Neural cell (in vitro differentiated cells): ENCODE data around the gene DNAAF5. TPM values are rescaled to one million over a fixed set of nuclear protein-coding genes. Genes with fewer than 3 reads are reported as not detected.

ENCODE experiments used
- H2AFZ ChIP-seq: fragments of 200-600, 300-800 bp; sonication (generic), shearing (Covaris generic); 2 replicates; pipeline ENCODE4 v1.6.0; 2014; ENCODE audit warnings: low read depth, mild to moderate bottlenecking, antibody characterized with exemption, low read length, moderate library complexity
- H3F3A ChIP-seq: fragments of 200-600 bp; shearing (Covaris generic); 2 replicates; pipeline ENCODE4 v1.6.1; 2016; ENCODE audit warnings: mild to moderate bottlenecking, moderate library complexity, mixed read lengths, antibody characterized with exemption, low read length; ENCODE audit not compliant: insufficient read depth, poor library complexity, severe bottlenecking
- H3K27ac ChIP-seq: fragments of 200-600, 300-800 bp; sonication (generic), shearing (Covaris generic); 2 replicates; pipeline ENCODE4 v1.5.1; 2014; ENCODE audit warnings: mild to moderate bottlenecking, low read length, moderate library complexity
- H3K27me3 ChIP-seq: fragments of 300-800, 200-600 bp; sonication (generic), shearing (Covaris generic); 2 replicates; pipeline ENCODE4 v1.6.0; 2014; ENCODE audit warnings: mild to moderate bottlenecking, low read depth, low read length, moderate library complexity; ENCODE audit not compliant: insufficient read depth
- H3K36me3 ChIP-seq: fragments of 300-800, 200-600 bp; sonication (generic), shearing (Covaris generic); 2 replicates; pipeline ENCODE4 v1.5.1; 2014; ENCODE audit warnings: mild to moderate bottlenecking, antibody characterized with exemption, low read length, moderate library complexity; ENCODE audit not compliant: insufficient read depth
- H3K4me2 ChIP-seq: fragments of 300-800, 200-600 bp; sonication (generic), shearing (Covaris generic); 2 replicates; pipeline ENCODE4 v1.6.0; 2014; ENCODE audit warnings: mild to moderate bottlenecking, low read length
- H3K4me3 ChIP-seq: fragments of 300-800, 200-600 bp; sonication (generic), shearing (Covaris generic); 2 replicates; pipeline ENCODE4 v1.5.1; 2014; ENCODE audit warnings: mild to moderate bottlenecking, low read length, moderate library complexity
- H3K79me2 ChIP-seq: fragments of 200-600 bp; shearing (Covaris generic); replicated peaks from 2 replicates; pipeline ENCODE4 v1.6.0; 2014; ENCODE audit warnings: mild to moderate bottlenecking, low read length, moderate library complexity; ENCODE audit not compliant: insufficient read depth
- H3K9ac ChIP-seq: fragments of 300-800, 200-600 bp; sonication (generic), shearing (Covaris generic); 2 replicates; pipeline ENCODE4 v1.6.1; 2016; ENCODE audit warnings: mild to moderate bottlenecking, low read length, mixed read lengths
- H3K9me2 ChIP-seq: fragments of 200-600 bp; shearing (Covaris generic); 2 replicates; pipeline ENCODE4 v1.6.1; 2016; ENCODE audit warnings: mild to moderate bottlenecking, low read length, mixed read lengths; ENCODE audit not compliant: insufficient read depth
- H3K9me3 ChIP-seq: fragments of 200-600, 300-800 bp; sonication (generic), shearing (Covaris generic); 2 replicates; pipeline ENCODE4 v1.6.1; 2016; ENCODE audit warnings: mild to moderate bottlenecking, mixed run types, low read length, moderate library complexity, mixed read lengths
- H4K20me1 ChIP-seq: fragments of 200-600 bp; shearing (Covaris generic); 2 replicates; pipeline ENCODE4 v1.6.1; 2016; ENCODE audit warnings: mild to moderate bottlenecking, mixed run types; ENCODE audit not compliant: insufficient read depth
- CTCF ChIP-seq: fragments of 450-650 bp; IDR thresholded peaks from 2 replicates; pipeline ENCODE4 v1.5.1; 2014; ENCODE audit warnings: antibody characterized with exemption, mild to moderate bottlenecking, moderate library complexity; ENCODE audit not compliant: poor library complexity, severe bottlenecking
- EP300 ChIP-seq: fragments of 450-650 bp; conservative IDR thresholded peaks from 2 replicates; pipeline ENCODE4 v1.6.1; 2014; ENCODE audit warnings: antibody characterized with exemption, mild to moderate bottlenecking, moderate library complexity; ENCODE audit not compliant: poor library complexity, severe bottlenecking
- EZH2 ChIP-seq: fragments of 200-600, 300-800 bp; shearing (Covaris generic), sonication (generic); IDR thresholded peaks from 2 replicates; pipeline ENCODE4 v1.6.1; 2014; ENCODE audit warnings: antibody characterized with exemption, low read length, borderline replicate concordance, mild to moderate bottlenecking; ENCODE audit not compliant: insufficient read depth, poor library complexity, severe bottlenecking
- MXI1 ChIP-seq: fragments of 450-650 bp; conservative IDR thresholded peaks from 2 replicates; pipeline ENCODE4 v1.6.1; 2014; ENCODE audit warnings: antibody characterized with exemption, mild to moderate bottlenecking; ENCODE audit not compliant: poor library complexity, severe bottlenecking
- POLR2AphosphoS5 ChIP-seq: IDR thresholded peaks from 2 replicates; pipeline ENCODE4 v1.6.1; 2012
- RAD21 ChIP-seq: fragments of 450-650 bp; conservative IDR thresholded peaks from 2 replicates; pipeline ENCODE4 v1.6.1; 2014; ENCODE audit warnings: antibody characterized with exemption, mild to moderate bottlenecking, moderate library complexity
- SMC3 ChIP-seq: fragments of 450-650 bp; conservative IDR thresholded peaks from 2 replicates; pipeline ENCODE4 v1.6.1; 2014; ENCODE audit warnings: antibody characterized with exemption, mild to moderate bottlenecking, moderate library complexity; ENCODE audit not compliant: poor library complexity
- TAF1 ChIP-seq: IDR thresholded peaks from 2 replicates; pipeline ENCODE4 v1.6.1; 2012; ENCODE audit warnings: low read depth
- polyA plus RNA-seq: library from polyadenylated mRNA; depleted of rRNA; stranded (reverse); fragments of >200 nt; gene quantifications from 2 replicates; pipeline ENCODE4 v1.2.3, GENCODE V29; 2014
- TF ChIP-seq, protein P1 (sequence below): IDR thresholded peaks from 2 replicates; pipeline ENCODE4 v1.6.1; 2012; ENCODE audit warnings: borderline replicate concordance

The DNAAF5 gene
- polyA plus RNA-seq, 1 donor from 2014 or later = 5.3 TPM

DNA sequence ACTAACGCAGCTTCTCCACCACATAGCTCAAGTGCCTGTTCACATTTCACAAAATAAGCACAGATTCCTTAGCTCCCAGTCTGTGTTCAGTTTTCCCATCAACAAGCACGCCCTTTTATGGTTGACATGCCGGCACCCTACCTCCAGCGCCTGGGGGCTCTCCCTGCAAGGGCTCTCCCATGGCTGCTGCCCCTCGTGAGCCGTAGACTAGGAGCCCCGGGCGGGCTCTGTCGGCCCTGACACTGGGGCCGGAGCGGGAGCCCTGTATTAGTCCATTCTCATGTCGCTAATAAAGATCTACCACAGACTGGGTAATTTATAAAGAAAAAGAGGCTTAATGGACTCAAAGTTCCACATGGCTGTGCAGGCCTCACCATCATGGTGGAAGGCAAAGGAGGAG, 34.6 kb downstream of the DNAAF5 start:
- Histone ChIP-seq H3K4me2 (no peak overlapping the region), H4K20me1 (no peaks in the 10 kb centered on the region), H3K27me3 (no peaks in the 10 kb centered on the region), H3K36me3 (no peaks in the 10 kb centered on the region), H3K9ac (no peak overlapping the region), H3K27ac (no peak overlapping the region), H3K9me2 (no peaks in the 10 kb centered on the region), H3K79me2 (no peaks in the 10 kb centered on the region), H3F3A (no peaks in the 10 kb centered on the region), H3K4me3 (no peak overlapping the region), H3K9me3 (no peaks in the 10 kb centered on the region), H2AFZ (no peak overlapping the region)
- TF ChIP-seq TAF1 (no peak), SMC3 (no peak), EZH2 (no peak), MXI1 (no peak), CTCF (no peak), EP300 (no peak), RAD21 (no peak), POLR2AphosphoS5 (no peak)
- TF ChIP-seq, protein P1, sequence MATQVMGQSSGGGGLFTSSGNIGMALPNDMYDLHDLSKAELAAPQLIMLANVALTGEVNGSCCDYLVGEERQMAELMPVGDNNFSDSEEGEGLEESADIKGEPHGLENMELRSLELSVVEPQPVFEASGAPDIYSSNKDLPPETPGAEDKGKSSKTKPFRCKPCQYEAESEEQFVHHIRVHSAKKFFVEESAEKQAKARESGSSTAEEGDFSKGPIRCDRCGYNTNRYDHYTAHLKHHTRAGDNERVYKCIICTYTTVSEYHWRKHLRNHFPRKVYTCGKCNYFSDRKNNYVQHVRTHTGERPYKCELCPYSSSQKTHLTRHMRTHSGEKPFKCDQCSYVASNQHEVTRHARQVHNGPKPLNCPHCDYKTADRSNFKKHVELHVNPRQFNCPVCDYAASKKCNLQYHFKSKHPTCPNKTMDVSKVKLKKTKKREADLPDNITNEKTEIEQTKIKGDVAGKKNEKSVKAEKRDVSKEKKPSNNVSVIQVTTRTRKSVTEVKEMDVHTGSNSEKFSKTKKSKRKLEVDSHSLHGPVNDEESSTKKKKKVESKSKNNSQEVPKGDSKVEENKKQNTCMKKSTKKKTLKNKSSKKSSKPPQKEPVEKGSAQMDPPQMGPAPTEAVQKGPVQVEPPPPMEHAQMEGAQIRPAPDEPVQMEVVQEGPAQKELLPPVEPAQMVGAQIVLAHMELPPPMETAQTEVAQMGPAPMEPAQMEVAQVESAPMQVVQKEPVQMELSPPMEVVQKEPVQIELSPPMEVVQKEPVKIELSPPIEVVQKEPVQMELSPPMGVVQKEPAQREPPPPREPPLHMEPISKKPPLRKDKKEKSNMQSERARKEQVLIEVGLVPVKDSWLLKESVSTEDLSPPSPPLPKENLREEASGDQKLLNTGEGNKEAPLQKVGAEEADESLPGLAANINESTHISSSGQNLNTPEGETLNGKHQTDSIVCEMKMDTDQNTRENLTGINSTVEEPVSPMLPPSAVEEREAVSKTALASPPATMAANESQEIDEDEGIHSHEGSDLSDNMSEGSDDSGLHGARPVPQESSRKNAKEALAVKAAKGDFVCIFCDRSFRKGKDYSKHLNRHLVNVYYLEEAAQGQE = no peak

DNA sequence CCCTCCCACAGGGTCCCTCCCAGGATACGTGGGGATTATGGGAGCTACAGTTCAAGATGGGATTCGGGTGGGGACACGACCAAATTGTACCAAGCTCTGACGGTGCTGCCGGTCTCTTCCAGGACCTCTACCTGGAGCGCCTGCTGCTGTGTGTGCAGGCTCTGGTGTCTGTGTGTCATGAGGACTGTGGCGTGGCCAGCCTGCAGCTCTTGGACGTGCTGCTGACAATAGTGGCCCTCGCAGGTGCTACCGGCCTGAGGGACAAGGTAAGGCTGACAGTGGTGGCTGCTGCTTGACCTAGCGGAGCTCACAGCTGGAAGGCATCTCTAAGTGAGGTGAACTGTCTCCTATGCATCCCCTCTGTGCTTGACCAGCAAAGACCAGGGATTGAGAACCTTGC, 35.1 kb downstream of the DNAAF5 start:
- TF ChIP-seq POLR2AphosphoS5 (no peak), SMC3 (no peak), EZH2 (no peak), MXI1 (no peak), CTCF (no peak), EP300 (no peak), RAD21 (no peak), TAF1 (no peak)
- TF ChIP-seq, protein P1 = no peak
- Histone ChIP-seq H3K9me2 (no peaks in the 10 kb centered on the region), H3K9ac (no peak overlapping the region), H3K27me3 (no peaks in the 10 kb centered on the region), H3K9me3 (no peaks in the 10 kb centered on the region), H3F3A (no peaks in the 10 kb centered on the region), H3K4me3 (no peak overlapping the region), H3K36me3 (no peaks in the 10 kb centered on the region), H3K27ac (no peak overlapping the region), H3K4me2 (no peak overlapping the region), H3K79me2 (no peaks in the 10 kb centered on the region), H4K20me1 (no peaks in the 10 kb centered on the region), H2AFZ (no peak overlapping the region)
